ENCODE results near the gene SHH. TPM values are rescaled to one million over a fixed set of nuclear protein-coding genes. Genes with fewer than 3 reads are reported as not detected.
A peak's percentile ranks its signal among the peaks of the same experiment; 100 is the strongest.

SHH gene
- total RNA-seq, 1 donor from 2014 or later, result under 0.01 TPM

GRCh38 chr7:155806096-155806871 lies 6.0 kb downstream of the SHH start:
- peak in 1 of 2 donors; percentile 30 for DNase-seq (ENCODE audit: low read depth in 2 of 2)

DNA sequence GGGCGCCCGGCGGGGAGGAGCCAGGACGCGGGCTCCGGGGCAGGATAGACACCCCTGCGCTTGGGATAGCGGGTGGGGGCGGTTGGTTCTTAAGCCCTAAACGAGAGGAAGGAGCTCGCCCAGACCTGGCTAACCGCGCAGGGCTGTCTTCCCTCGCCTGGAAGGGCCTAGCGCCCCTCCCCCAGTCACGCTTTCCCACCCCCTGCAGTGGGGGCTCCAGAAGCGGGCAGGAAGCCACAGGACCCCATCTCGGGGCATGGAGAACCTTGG lies 6.5 kb downstream of the SHH start:
- no peak for DNase-seq (ENCODE audit: low read depth in 2 of 2)

DNA sequence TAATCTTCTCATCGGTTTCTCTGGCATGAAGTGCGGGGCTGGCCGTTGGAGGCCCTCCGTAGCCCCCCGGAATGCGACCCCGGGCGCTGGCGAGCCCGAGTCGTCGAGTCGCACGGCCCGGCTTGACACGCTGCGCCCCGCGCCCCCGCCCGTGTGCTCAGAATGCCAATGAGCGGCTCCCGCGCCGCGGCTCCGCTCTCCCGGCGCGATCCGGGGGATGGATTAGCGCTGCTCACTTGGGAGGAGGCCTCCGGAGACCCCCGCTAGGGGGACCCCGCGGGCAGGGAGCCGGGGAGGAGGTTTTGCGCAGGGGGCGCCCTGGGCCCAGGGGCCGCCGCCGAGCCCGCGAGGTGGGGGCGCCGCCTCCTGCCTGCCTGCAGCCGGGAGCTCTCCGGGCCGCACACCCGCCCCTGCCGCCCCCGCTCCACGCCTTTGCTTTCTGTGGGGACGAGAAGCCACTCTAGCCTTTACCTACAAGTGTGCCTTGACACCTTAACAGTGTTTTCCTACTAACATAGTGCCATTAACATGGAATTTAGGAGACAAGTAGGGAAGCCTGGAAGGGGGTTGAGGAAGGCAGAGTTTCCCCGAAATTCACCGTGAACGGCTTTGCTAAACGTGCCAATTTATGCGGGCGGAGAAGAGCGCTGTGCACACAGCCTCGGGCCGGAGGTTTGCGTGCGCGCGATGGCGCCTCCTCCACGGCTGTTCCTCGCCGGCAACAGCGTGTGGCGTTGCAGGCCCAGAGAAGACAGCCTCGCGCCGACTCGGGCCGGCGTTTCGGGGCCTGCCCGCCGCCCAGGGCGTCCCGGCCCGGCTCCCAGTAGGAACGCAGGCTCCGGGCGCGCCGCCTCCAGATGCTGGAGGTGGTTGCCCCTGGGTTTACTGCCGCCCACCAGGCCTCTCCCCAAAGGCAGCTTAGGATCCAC lies 7.1 kb downstream of the SHH start:
- peak; percentile 84 for DNase-seq (ENCODE audit: low read depth in 2 of 2)

DNA sequence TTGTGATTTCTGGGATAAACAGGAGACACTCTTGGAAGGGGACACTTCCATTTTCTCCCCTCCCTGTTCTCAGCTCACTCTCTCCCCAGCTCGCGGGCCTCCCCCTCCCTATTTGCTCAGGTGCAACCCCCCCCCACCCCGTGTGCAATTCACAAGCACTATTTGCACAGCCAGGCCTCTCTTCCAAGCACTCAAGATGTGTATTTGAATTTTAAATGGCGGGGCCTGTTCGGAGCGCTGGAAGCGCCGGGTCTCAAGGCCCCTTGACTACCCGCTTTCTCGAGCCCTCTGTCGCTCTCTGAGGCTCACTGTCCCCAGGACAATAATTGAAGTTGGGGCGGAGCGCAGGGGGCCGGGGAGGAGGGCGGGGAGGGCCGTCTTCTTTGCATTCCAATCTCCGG lies 7.8 kb downstream of the SHH start:
- no peak for DNase-seq (ENCODE audit: low read depth in 2 of 2)

- DNase-seq (ENCODE audit: low read depth in 2 of 2), result peak in 1 of 2 donors; percentile 36
These were observed 8.6 kb downstream of the SHH start for GRCh38 chr7:155803418-155804376.

GRCh38 chr7:155802906-155803417 lies 9.3 kb downstream of the SHH start:
- DNase-seq (ENCODE audit: low read depth in 2 of 2), result no peak

DNA sequence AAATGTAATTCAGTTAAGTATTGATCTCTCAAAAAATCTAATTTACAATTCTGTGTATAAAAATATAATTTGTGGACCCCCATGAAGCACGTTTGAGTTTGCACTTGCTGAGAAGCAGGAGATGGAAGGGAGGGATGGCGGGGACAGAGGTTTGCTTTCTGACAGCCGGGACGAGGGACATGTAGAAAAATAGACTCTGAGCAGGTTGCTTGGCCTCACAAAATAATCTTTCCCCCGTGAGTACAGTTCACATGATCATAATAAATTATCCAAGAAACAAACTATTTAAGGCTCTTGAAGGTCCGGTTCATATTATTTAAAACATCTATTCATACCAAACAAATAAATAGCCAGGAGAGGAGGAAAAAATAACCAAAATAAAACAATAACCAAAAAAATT lies 10.0 kb downstream of the SHH start:
- DNase-seq (ENCODE audit: low read depth in 2 of 2), result no peak

- DNase-seq (ENCODE audit: low read depth in 2 of 2), result no peak
These were observed 11.5 kb downstream of the SHH start for GRCh38 chr7:155800741-155801267.

GRCh38 chr7:155800301-155800700 lies 12.0 kb downstream of the SHH start:
- DNase-seq (ENCODE audit: low read depth in 2 of 2), result no peak

GRCh38 chr7:155799514-155799913 lies 12.7 kb downstream of the SHH start:
- DNase-seq (ENCODE audit: low read depth in 2 of 2), result peak in 1 of 2 donors; percentile 40

GRCh38 chr7:155798673-155799439 lies 13.4 kb downstream of the SHH start:
- DNase-seq (ENCODE audit: low read depth in 2 of 2), result no peak

DNA sequence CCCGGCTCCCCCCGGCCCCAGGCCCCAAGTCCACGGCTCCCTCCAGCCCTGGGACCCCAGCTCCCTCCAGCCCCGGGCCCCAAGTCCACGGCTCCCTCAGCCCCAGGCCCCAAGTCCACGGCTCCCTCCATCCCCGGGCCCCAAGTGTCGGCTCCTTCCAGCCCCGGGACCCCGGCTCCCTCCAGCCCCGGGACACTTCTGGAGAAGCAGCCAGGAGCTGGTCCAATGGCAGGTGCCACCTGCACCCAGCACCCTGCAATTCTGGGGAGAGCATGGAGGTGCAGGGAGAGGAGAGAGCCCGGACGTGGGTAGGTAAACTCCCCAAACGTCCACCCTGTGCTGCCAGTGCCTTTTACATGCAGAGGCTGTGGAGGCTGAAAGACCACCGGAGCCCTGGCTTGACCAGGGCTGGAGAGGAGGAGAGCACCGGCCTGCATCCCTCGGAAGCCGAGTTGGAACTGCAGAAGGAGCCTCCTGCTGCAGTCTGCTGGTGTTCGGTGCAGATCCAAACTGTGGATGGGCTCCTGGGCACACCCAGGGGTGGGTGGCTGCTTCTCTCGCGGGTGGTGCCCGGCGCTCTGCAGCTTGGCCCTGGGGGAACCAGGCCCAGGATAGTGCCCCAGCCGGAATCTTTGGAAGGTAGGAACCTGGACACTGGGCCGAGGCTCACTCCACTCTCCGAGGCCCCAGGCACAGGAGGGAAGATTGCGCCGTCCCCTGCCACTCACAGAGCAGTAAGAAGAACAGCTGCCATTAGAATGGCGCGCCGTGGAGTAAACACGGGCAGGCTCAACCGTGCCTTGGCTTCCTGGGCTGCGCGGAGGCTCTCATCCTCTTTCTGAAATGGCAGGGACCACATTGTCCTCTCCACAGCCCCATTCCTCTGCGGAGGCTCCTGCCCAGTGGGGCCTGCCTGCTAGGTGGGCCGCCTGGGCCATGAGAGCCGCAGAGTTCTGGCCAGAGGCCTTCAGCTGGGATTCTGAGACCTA lies 14.7 kb downstream of the SHH start:
- no peak for DNase-seq (ENCODE audit: low read depth in 2 of 2)

DNA sequence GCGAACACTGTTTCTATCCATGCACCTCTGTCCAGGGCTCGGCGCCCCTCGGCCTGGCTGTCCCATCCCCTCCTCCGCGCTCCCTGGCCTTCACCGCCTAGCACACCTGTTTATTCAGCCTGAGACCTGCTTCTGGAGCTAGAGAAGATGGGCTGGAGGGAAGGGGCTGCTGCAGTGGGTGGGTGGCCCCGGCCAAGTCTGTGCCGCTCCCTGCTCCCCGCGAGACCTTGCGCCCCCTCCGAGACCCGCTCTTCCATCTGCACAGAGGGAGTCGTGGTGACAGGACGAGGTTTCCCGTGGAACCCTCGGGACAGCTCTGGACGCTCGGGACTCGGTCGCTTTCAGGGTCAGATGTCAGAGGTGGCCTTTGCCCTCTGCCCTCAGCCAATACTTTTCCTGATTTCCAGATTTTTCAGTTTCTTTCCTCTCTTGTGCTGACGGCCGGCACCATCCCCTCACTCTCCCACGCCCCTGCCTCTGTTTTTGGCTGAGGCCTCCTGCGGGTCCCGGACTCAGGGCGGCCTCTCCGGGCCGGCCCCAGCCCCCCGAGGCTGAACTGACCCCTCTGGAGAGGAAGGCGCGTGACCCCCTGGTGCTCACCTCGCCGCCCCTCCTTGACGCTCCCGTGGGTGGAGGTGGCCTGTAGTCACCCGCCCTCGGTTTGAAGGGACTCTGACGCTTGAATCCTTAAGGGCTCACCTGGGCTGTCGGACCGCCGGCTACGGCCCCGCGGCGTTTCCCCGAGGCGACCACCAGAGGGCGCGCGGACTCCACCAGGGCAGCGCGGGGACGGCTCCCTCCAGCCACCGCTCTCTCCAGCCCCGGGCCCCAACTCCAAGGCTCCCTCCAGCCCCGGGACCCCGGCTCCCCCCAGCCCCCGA lies 15.6 kb downstream of the SHH start:
- peak; percentile 47 to 63 for DNase-seq (ENCODE audit: low read depth in 2 of 2)

DNA sequence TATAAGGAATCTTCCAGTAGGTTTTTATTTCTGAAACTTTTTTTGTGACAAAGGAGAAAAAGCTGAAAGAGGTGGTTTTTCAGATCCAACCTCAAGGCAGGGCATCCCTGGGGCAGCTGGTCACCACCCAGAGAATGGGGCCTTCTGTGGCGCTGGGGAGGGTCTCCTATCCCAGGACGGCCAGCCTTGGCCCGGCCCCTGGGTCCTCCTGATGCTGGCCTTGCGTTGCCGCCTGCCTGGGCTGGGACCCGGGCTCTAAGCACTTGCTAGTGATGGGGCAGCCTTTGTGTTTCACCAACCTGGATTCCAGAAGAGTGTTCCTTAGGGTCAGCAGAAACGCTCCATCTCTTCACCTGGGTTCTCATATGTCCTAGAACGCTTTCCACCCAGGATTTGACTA lies 16.3 kb downstream of the SHH start:
- no peak for DNase-seq (ENCODE audit: low read depth in 2 of 2)

- DNase-seq (ENCODE audit: low read depth in 2 of 2), result no peak
These were observed 16.9 kb downstream of the SHH start for GRCh38 chr7:155795401-155795800.

- DNase-seq (ENCODE audit: low read depth in 2 of 2), result no peak
These were observed 18.1 kb downstream of the SHH start for GRCh38 chr7:155794196-155794595.

DNA sequence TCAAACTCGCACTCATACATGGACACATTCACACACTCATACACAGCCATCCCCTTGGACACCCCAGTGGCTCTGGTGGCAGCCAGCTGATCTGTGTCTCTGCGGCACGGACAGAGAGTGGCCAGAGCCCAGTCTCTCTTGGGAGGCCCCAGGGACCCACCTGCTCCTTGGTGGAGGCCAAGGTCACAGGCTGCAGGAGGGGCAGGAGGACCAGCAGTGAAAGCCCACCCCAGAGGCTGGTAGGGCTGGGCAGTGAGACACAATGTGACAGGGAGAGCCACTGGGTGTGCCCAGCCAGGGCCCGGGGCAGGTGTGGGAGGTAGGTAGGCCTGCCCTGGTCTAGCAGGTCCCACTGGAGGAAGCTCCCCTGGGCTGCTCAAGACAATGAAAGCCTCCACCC lies 18.5 kb downstream of the SHH start:
- no peak for DNase-seq (ENCODE audit: low read depth in 2 of 2)

DNA sequence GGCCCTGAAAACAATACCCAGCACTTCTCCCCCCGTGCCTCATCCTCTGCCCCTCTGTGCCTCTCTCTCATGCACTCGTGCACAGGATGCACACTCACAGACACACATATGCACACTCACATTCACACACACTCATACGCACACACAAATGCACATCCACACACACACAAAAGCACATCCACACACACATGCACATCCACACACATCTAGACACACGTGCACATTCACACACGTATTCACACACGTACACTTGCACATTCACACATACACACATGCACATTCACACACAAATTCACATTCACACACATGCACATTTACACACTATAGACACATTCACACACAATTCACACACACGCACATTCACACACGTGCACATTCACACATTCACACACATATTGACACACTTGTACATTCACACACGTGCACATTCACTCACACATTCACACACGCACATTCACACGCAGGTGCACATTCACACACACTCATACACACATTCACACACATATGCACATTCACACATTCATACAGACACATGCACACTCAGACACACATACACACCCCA lies 19.2 kb downstream of the SHH start:
- DNase-seq (ENCODE audit: low read depth in 2 of 2), result no peak
